IMR-90 (cell line): ENCODE measurements around the gene IRAK1.

Source experiments
- CEBPB ChIP-seq: IDR thresholded peaks from 2 replicates; pipeline ENCODE4 v1.6.1; 2012; ENCODE audit warnings: low read depth, low read length, improper control_type of control experiment
- CTCF ChIP-seq: conservative IDR thresholded peaks from 2 replicates; pipeline ENCODE4 v1.5.1; 2012; ENCODE audit warnings: mild to moderate bottlenecking, low read depth, low read length, improper control_type of control experiment
- ELK1 ChIP-seq: fragments of 150-350 bp; IDR thresholded peaks from 2 replicates; pipeline ENCODE4 v1.6.1; 2016; ENCODE audit warnings: low read depth, mild to moderate bottlenecking, low read length, moderate library complexity, borderline replicate concordance
- MAZ ChIP-seq: IDR thresholded peaks from 2 replicates; pipeline ENCODE4 v1.6.1; 2012; ENCODE audit warnings: low read depth, mild to moderate bottlenecking, low read length, improper control_type of control experiment, moderate library complexity, borderline replicate concordance
- POLR2A ChIP-seq: IDR thresholded peaks from 2 replicates; pipeline ENCODE4 v1.6.1; 2012; ENCODE audit warnings: mild to moderate bottlenecking, low read depth, low read length
- RFX5 ChIP-seq: IDR thresholded peaks from 2 replicates; pipeline ENCODE4 v1.8.0; 2012; ENCODE audit warnings: low read depth, mild to moderate bottlenecking, low read length, moderate library complexity
- SMC3 ChIP-seq: fragments of 150-350 bp; IDR thresholded peaks from 2 replicates; pipeline ENCODE4 v1.6.1; 2016; ENCODE audit warnings: low read depth, mild to moderate bottlenecking, antibody characterized with exemption, low read length, moderate library complexity
- USF2 ChIP-seq: fragments of 150-350 bp; IDR thresholded peaks from 2 replicates; pipeline ENCODE4 v1.6.1; 2017; ENCODE audit warnings: mild to moderate bottlenecking, antibody characterized with exemption, low read length, low read depth

GRCh38 chrX:153991013-153991580 lies 28.6 kb downstream of the IRAK1 start:
- TF ChIP-seq USF2 (no peak), CTCF (no peak), POLR2A (no peak), CEBPB (no peak), ELK1 (no peak), SMC3 (no peak), RFX5 (no peak), MAZ (no peak)
